Fibroblast of mammary gland (primary cell): Measurements from ENCODE around the gene AGAP1.

Experiments used
- DNase-seq: peaks from one replicate; pipeline ENCODE4 v3.0.0-alpha.2; 2010; ENCODE audit warnings: low read depth
- H3K4me3 ChIP-seq: 2 replicates; pipeline ENCODE4 v1.5.1; 2011; ENCODE audit warnings: low read depth, mild to moderate bottlenecking, low read length, moderate library complexity; ENCODE audit not compliant: control insufficient read depth
- TF ChIP-seq, protein P1 (sequence below): conservative IDR thresholded peaks from 2 replicates; pipeline ENCODE4 v1.5.1; 2011; ENCODE audit warnings: low read depth, low read length, inconsistent platforms; ENCODE audit not compliant: control insufficient read depth, insufficient read depth

Gene AGAP1

DNA sequence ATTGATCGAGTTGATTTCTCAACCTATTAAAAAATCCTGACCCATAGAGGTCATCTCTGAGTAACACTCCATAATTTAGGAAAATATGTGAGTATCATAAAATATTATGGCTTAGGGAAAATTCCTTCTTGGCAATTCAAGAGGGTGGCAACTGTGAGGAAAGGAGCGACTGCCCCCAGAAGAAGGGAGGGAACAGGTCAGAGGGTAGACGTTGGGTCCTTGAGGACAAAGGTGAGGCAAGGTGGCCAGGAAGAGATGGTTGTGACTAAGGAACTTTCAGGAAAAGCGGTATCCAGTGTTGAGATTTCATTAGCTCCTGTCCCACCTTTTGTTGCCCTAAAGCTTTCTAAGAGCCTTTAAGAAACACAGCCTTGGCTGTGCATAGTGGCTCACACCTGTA is 10.5 kb upstream of the AGAP1 start:
- no peak for DNase-seq
- TF ChIP-seq, protein P1, sequence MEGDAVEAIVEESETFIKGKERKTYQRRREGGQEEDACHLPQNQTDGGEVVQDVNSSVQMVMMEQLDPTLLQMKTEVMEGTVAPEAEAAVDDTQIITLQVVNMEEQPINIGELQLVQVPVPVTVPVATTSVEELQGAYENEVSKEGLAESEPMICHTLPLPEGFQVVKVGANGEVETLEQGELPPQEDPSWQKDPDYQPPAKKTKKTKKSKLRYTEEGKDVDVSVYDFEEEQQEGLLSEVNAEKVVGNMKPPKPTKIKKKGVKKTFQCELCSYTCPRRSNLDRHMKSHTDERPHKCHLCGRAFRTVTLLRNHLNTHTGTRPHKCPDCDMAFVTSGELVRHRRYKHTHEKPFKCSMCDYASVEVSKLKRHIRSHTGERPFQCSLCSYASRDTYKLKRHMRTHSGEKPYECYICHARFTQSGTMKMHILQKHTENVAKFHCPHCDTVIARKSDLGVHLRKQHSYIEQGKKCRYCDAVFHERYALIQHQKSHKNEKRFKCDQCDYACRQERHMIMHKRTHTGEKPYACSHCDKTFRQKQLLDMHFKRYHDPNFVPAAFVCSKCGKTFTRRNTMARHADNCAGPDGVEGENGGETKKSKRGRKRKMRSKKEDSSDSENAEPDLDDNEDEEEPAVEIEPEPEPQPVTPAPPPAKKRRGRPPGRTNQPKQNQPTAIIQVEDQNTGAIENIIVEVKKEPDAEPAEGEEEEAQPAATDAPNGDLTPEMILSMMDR, result no peak
- H3K4me3 ChIP-seq, result no peak overlapping the region

DNA sequence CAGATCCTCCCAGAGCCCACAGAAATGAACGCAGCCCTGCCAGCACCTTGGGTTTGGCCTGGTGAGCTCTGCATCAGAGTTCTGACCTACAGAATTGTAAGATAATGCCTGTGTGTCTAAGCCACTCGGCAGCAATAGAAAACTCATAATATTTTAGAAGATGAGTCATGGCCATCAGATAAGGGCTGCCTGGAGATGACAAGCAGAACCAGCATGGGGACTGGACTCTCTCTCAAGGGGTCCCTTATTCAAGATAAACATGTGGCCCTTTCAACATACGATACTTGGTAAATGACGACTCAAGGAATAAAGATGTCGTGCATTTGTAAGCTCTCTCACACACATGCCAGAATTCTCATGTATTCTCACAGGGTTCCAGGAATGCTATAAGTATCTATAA is 8.5 kb upstream of the AGAP1 start:
- DNase-seq, result no peak
- TF ChIP-seq, protein P1, result no peak
- no peak overlapping the region for H3K4me3 ChIP-seq

DNA sequence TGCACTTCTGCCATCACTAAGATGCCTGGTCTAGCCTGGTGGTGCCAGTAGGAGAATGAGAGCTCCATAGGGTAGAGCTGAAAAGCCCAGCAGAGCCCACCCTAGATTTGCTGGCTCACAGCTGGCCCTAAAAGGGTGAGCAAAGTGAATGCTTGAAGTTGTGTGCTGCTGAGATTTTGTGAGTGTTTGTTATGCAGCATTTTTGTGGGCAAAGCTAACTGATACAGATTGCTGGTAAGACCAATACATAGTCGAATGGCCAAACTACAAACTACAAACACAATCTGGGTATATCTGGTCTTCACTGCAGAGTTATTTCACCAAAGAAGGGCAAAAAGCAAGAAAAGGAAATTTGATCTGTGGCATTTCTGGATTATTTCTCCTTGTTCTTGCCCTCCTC is 7.1 kb upstream of the AGAP1 start:
- TF ChIP-seq, protein P1, result no peak
- H3K4me3 ChIP-seq, result no peak overlapping the region

DNA sequence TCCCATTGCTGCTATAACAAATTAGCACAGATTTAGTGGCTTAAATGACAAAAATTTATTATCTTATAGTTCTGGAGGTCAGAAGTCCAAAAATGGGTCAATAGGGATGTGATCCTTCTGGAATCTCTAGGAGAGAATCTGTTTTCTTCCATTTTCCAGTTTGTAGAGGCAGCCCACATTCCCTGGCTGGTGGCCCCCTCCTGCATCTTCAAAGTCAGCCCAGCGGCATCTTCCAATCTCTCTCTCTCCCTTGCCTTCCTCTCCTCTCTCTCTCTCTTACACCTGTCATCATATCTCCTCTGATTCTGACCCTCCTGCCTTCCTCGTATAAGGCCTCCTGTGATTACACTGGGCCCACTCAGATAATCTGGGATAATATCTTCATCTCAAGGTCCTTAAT is 3.9 kb upstream of the AGAP1 start:
- no peak for DNase-seq
- TF ChIP-seq, protein P1, result no peak
- H3K4me3 ChIP-seq, result no peak overlapping the region

More for the DNA sequence above, 7.1 kb upstream of the AGAP1 start:
- DNase-seq, result no peak

DNA sequence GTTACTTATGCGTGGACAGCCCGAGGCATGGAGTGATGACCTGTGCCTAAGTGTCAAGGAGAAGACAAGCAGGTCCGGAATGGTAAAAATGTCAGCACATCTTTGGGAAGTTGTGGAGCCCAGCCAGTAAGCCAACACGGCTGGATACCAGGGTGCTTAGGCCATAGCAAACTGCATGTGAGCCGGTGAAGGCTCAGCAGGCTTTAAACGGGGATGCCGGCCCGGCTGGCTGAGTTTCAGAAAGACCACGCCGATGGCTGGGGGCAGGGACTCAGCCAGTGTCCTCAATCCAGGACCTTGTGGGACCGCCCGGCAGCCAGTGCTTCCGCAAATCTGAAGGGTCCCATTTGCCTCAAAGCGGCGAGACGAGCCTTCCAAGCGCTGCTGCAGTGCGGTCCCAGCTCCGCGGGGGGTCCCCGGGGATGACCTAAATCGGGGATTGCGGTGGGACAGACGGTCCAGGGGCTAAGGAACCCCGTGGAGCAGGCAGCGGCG is 946 bp upstream of the AGAP1 start:
- DNase-seq, result no peak
- TF ChIP-seq, protein P1, result no peak
- H3K4me3 ChIP-seq, result peak overlapping the region; percentile 52

DNA sequence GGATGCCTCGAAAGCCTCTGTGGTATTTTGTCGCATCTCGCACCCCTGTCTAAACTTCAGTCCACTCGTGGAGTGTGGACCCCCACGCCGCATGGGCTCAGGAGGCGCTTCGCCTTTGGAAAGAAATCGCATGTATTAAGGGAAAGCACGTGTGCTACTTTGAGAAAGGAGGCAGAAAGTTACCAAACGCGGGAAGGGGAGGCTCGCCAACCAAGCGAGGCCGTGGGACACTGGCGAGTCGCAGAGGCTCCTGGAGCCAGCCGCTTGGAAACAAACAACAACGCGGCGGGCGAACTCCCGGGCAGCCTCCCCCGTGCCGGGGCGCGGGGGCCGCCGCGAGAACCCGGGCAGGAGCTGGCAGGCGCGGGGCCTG is 455 bp upstream of the AGAP1 start:
- DNase-seq, result peak; percentile 50
- TF ChIP-seq, protein P1, result no peak
- H3K4me3 ChIP-seq, result peak overlapping the region; percentile 52
